ENCODE data around the gene HBG1. TPM values are rescaled to one million over a fixed set of nuclear protein-coding genes. Genes with fewer than 3 reads are reported as not detected.

HBG1 gene
- total RNA-seq, 4 donors from 2014 or later, result not detected

GRCh38 chr11:5286351-5286750 is 36.7 kb upstream of the HBG1 start:
- no peak for DNase-seq
- TF ChIP-seq CTCF (IDR thresholded peaks at IDR 0.05) (no peak), POLR2A (IDR thresholded peaks at IDR 0.05) (no peak)
- H3K36me3 ChIP-seq, result no peaks in the 10 kb centered on the region
- H3K9me3 ChIP-seq, result no peaks in the 10 kb centered on the region
- no peak overlapping the region for H3K4me3 ChIP-seq
- no peaks in the 10 kb centered on the region for H3K27me3 ChIP-seq
- no peaks in the 10 kb centered on the region for H3K4me1 ChIP-seq
- H3K27ac ChIP-seq, result no peak overlapping the region

GRCh38 chr11:5285703-5286340 is 36.2 kb upstream of the HBG1 start:
- Histone ChIP-seq H3K4me3 (no peak overlapping the region), H3K4me1 (no peaks in the 10 kb centered on the region), H3K27me3 (no peaks in the 10 kb centered on the region), H3K27ac (no peak overlapping the region), H3K36me3 (no peaks in the 10 kb centered on the region), H3K9me3 (no peaks in the 10 kb centered on the region)
- no peak for DNase-seq
- TF ChIP-seq POLR2A (IDR thresholded peaks at IDR 0.05), result no peak

- Histone ChIP-seq H3K4me3 (no peak overlapping the region), H3K4me1 (no peaks in the 10 kb centered on the region), H3K27me3 (no peaks in the 10 kb centered on the region), H3K27ac (no peak overlapping the region), H3K36me3 (no peaks in the 10 kb centered on the region), H3K9me3 (no peaks in the 10 kb centered on the region)
- no peak for DNase-seq
- TF ChIP-seq POLR2A (IDR thresholded peaks at IDR 0.05) (no peak), CTCF (IDR thresholded peaks at IDR 0.05) (no peak)
These were observed 35.0 kb upstream of the HBG1 start for GRCh38 chr11:5284637-5285036.

GRCh38 chr11:5283882-5284281 is 34.2 kb upstream of the HBG1 start:
- no peak for DNase-seq
- no peaks in the 10 kb centered on the region for H3K27me3 ChIP-seq
- H3K9me3 ChIP-seq, result no peaks in the 10 kb centered on the region
- H3K36me3 ChIP-seq, result no peaks in the 10 kb centered on the region
- TF ChIP-seq POLR2A (IDR thresholded peaks at IDR 0.05), result no peak
- no peak for TF ChIP-seq CTCF (IDR thresholded peaks at IDR 0.05)
- no peaks in the 10 kb centered on the region for H3K4me1 ChIP-seq
- H3K4me3 ChIP-seq, result no peak overlapping the region
- no peak overlapping the region for H3K27ac ChIP-seq

GRCh38 chr11:5283086-5283485 is 33.4 kb upstream of the HBG1 start:
- H3K4me1 ChIP-seq, result no peaks in the 10 kb centered on the region
- no peaks in the 10 kb centered on the region for H3K9me3 ChIP-seq
- no peak for TF ChIP-seq CTCF (IDR thresholded peaks at IDR 0.05)
- no peak for TF ChIP-seq POLR2A (IDR thresholded peaks at IDR 0.05)
- H3K27ac ChIP-seq, result no peak overlapping the region
- no peak for DNase-seq
- no peak overlapping the region for H3K4me3 ChIP-seq
- H3K27me3 ChIP-seq, result no peaks in the 10 kb centered on the region
- H3K36me3 ChIP-seq, result no peaks in the 10 kb centered on the region

GRCh38 chr11:5282628-5283027 is 33.0 kb upstream of the HBG1 start:
- H3K4me1 ChIP-seq, result no peaks in the 10 kb centered on the region
- no peak for DNase-seq
- H3K27me3 ChIP-seq, result no peaks in the 10 kb centered on the region
- TF ChIP-seq CTCF (IDR thresholded peaks at IDR 0.05) (no peak), POLR2A (IDR thresholded peaks at IDR 0.05) (no peak)
- no peak overlapping the region for H3K4me3 ChIP-seq
- no peaks in the 10 kb centered on the region for H3K9me3 ChIP-seq
- H3K36me3 ChIP-seq, result no peaks in the 10 kb centered on the region
- no peak overlapping the region for H3K27ac ChIP-seq
